ENCODE results near the gene NINJ2.

GRCh38 chr12:659090-659683 lies 4.1 kb downstream of the NINJ2 start:
- TF ChIP-seq SUZ12 (IDR thresholded peaks at IDR 0.05; ENCODE audit: extremely low read depth, insufficient read depth, insufficient read length) (no peak), ZNF274 (IDR thresholded peaks at IDR 0.05; ENCODE audit: low read depth, low read length) (no peak)
